H1 (cell line): ENCODE data around the gene AOPEP. TPM values are rescaled to one million over a fixed set of nuclear protein-coding genes. Genes with fewer than 3 reads are reported as not detected.
A peak's percentile ranks its signal among the peaks of the same experiment; 100 is the strongest.

ENCODE experiments used
- CTCF ChIA-PET: fragments of 300-600 bp; sonication (Branson Sonifier 250); formaldehyde crosslinking; loops from one replicate; lab custom pipeline; 2021; ENCODE audit not compliant: partially characterized antibody; lab: Charles Lee
- POLR2A ChIA-PET: fragments of 300-600 bp; sonication (Branson Sonifier 250); formaldehyde crosslinking; loops from one replicate; lab custom pipeline; 2021; ENCODE audit warnings: inconsistent platforms; ENCODE audit not compliant: partially characterized antibody; lab: Charles Lee
- DNase-seq, 2 experiments: peaks; one replicate each; pipeline versions ENCODE4 v3.0.0 to v3.0.0-alpha.2; 2010 to 2022; ENCODE audit warnings: low spot score in 2 of 2, low read depth in 1 of 2, mixed read lengths in 1 of 2
- FAIRE-seq: peaks from 2 replicates; lab custom pipeline; 2011; peaks lifted over from hg19 to GRCh38; lab: Jason Lieb, UNC
- H2AFZ ChIP-seq: 2 replicates; pipeline ENCODE4 v1.8.1; 2012; ENCODE audit warnings: low read length, inconsistent platforms
- H2AK5ac ChIP-seq: 2 replicates; pipeline ENCODE4 v1.6.1; 2013; ENCODE audit warnings: low read depth, low read length
- H2BK120ac ChIP-seq: replicated peaks from 2 replicates; pipeline ENCODE3; 2013; ENCODE audit warnings: low read depth, low read length, inconsistent platforms
- H2BK12ac ChIP-seq: 2 replicates; pipeline ENCODE4 v1.6.1; 2013; ENCODE audit warnings: low read depth, low read length
- H2BK15ac ChIP-seq: 2 replicates; pipeline ENCODE4 v1.6.1; 2013; ENCODE audit warnings: low read length
- H2BK20ac ChIP-seq: 2 replicates; pipeline ENCODE4 v1.6.1; 2013; ENCODE audit warnings: low read length
- H2BK5ac ChIP-seq: 2 replicates; pipeline ENCODE4 v1.6.1; 2013; ENCODE audit warnings: low read depth, low read length
- H3K14ac ChIP-seq: 2 replicates; pipeline ENCODE4 v1.6.1; 2013; ENCODE audit warnings: inconsistent platforms; ENCODE audit not compliant: insufficient read length
- H3K18ac ChIP-seq: 2 replicates; pipeline ENCODE4 v1.6.1; 2013; ENCODE audit warnings: low read length; ENCODE audit errors: extremely low read depth
- H3K23ac ChIP-seq: 2 replicates; pipeline ENCODE4 v1.6.1; 2013; ENCODE audit warnings: inconsistent platforms; ENCODE audit not compliant: insufficient read length
- H3K23me2 ChIP-seq: 2 replicates; pipeline ENCODE4 v1.6.1; 2013; ENCODE audit warnings: low read depth, low read length
- H3K27ac ChIP-seq: 2 replicates; pipeline ENCODE4 v1.6.1; 2011; ENCODE audit warnings: low read depth, low read length, inconsistent platforms
- H3K27me3 ChIP-seq, 4 experiments: replicated peaks in 1 of 4; 1 replicate in 1 of 4; 2 replicates in 3 of 4; pipeline versions ENCODE4 v1.6.1 to v1.8.1; 2011 to 2013; ENCODE audit warnings: low read length in 3 of 4, mild to moderate bottlenecking in 3 of 4, inconsistent platforms in 2 of 4, mixed read lengths in 2 of 4, moderate library complexity in 1 of 4; ENCODE audit not compliant: control insufficient read depth in 3 of 4, insufficient read depth in 3 of 4; ENCODE audit errors: extremely low read depth in 1 of 4
- H3K36me3 ChIP-seq, 4 experiments: 2 replicates each; pipeline versions ENCODE4 v1.6.1 to v1.8.1; 2011 to 2013; ENCODE audit warnings: mild to moderate bottlenecking in 4 of 4, low read length in 3 of 4, moderate library complexity in 2 of 4, control low read depth in 1 of 4, inconsistent platforms in 1 of 4; ENCODE audit not compliant: insufficient read depth in 4 of 4, control insufficient read depth in 2 of 4
- H3K4ac ChIP-seq: replicated peaks from 2 replicates; pipeline ENCODE3; 2013; ENCODE audit warnings: low read length, low read depth, mixed read lengths, inconsistent platforms; ENCODE audit not compliant: insufficient read length
- H3K4me1 ChIP-seq, 4 experiments: replicated peaks in 1 of 4; 1 replicate in 1 of 4; 2 replicates in 3 of 4; pipeline versions ENCODE4 v1.6.1 to v1.8.1; 2011 to 2013; ENCODE audit warnings: low read length in 3 of 4, inconsistent platforms in 2 of 4, mixed read lengths in 1 of 4; ENCODE audit not compliant: insufficient read depth in 4 of 4, control insufficient read depth in 3 of 4
- H3K4me2 ChIP-seq, 2 experiments: 2 replicates each; pipeline versions ENCODE4 v1.6.1 to v1.8.1; 2011 to 2013; ENCODE audit warnings: low read depth in 2 of 2, low read length in 2 of 2, control low read depth in 1 of 2, inconsistent platforms in 1 of 2, mild to moderate bottlenecking in 1 of 2; ENCODE audit not compliant: insufficient read depth in 1 of 2
- H3K4me3 ChIP-seq, 4 experiments: fragments of 200-600, 300-600 bp in 1 of 4; sonication (generic), shearing (Covaris generic), sonication (Bioruptor Twin) in 1 of 4; 2 replicates each; pipeline versions ENCODE4 v1.5.1 to v1.8.1; 2011 to 2016; ENCODE audit warnings: low read length in 4 of 4, low read depth in 3 of 4, control low read depth in 2 of 4, inconsistent platforms in 2 of 4, mild to moderate bottlenecking in 2 of 4, mixed read lengths in 1 of 4, moderate library complexity in 1 of 4; ENCODE audit not compliant: insufficient read depth in 2 of 4; ENCODE audit errors: extremely low read depth in 1 of 4
- H3K56ac ChIP-seq: replicated peaks from 2 replicates; pipeline ENCODE3; 2013; ENCODE audit warnings: low read depth, mild to moderate bottlenecking, mixed read lengths, low read length, inconsistent platforms; ENCODE audit not compliant: insufficient read length
- H3K79me1 ChIP-seq: 2 replicates; pipeline ENCODE4 v1.6.1; 2013; ENCODE audit warnings: low read depth, low read length, control low read depth
- H3K79me2 ChIP-seq, 2 experiments: 2 replicates each; pipeline versions ENCODE4 v1.6.1 to v1.8.1; 2012 to 2013; ENCODE audit warnings: low read length in 2 of 2, mild to moderate bottlenecking in 2 of 2, inconsistent platforms in 1 of 2; ENCODE audit not compliant: insufficient read depth in 2 of 2, control insufficient read depth in 1 of 2
- H3K9ac ChIP-seq, 4 experiments: replicated peaks in 1 of 4; 1 replicate in 1 of 4; 2 replicates in 3 of 4; pipeline versions ENCODE4 v1.6.1 to v1.8.1; 2011 to 2013; ENCODE audit warnings: low read depth in 3 of 4, low read length in 3 of 4, control low read depth in 2 of 4, mild to moderate bottlenecking in 2 of 4, moderate library complexity in 2 of 4, inconsistent platforms in 1 of 4; ENCODE audit errors: extremely low read depth in 1 of 4
- H3K9me3 ChIP-seq, 2 experiments: 2 replicates each; pipeline versions ENCODE4 v1.6.1 to v1.8.1; 2012 to 2013; ENCODE audit warnings: mild to moderate bottlenecking in 2 of 2, moderate library complexity in 2 of 2, control low read depth in 1 of 2, inconsistent platforms in 1 of 2, low read depth in 1 of 2, low read length in 1 of 2, mixed read lengths in 1 of 2; ENCODE audit not compliant: insufficient read depth in 2 of 2
- H4K20me1 ChIP-seq, 2 experiments: replicated peaks in 1 of 2; 2 replicates each; pipeline versions ENCODE3 to v1.8.1; 2011 to 2013; ENCODE audit warnings: inconsistent platforms in 2 of 2, low read length in 2 of 2, mild to moderate bottlenecking in 1 of 2; ENCODE audit not compliant: insufficient read depth in 2 of 2, control insufficient read depth in 1 of 2
- H4K5ac ChIP-seq: 2 replicates; pipeline ENCODE4 v1.6.1; 2013; ENCODE audit warnings: low read length, low read depth, mixed read lengths, inconsistent platforms; ENCODE audit not compliant: insufficient read length
- H4K8ac ChIP-seq: 2 replicates; pipeline ENCODE4 v1.8.0; 2013; ENCODE audit warnings: mild to moderate bottlenecking, moderate library complexity, low read length, inconsistent platforms; ENCODE audit not compliant: insufficient read depth; ENCODE audit errors: extremely low read depth
- H4K91ac ChIP-seq: replicated peaks from 2 replicates; pipeline ENCODE3; 2013; ENCODE audit warnings: low read length, mixed read lengths, inconsistent platforms; ENCODE audit not compliant: insufficient read length
- CBX5 ChIP-seq: fragments of 300-800, 300-1000 bp; sonication (generic); IDR thresholded peaks from 2 replicates; pipeline ENCODE4 v1.7.1; 2016; ENCODE audit warnings: antibody characterized with exemption, low read length, low read depth
- CEBPB ChIP-seq: IDR thresholded peaks from 2 replicates; pipeline ENCODE4 v1.6.1; 2012; ENCODE audit warnings: low read depth, low read length
- CREB1 ChIP-seq: IDR thresholded peaks from 2 replicates; pipeline ENCODE4 v1.6.1; 2012; ENCODE audit warnings: inconsistent platforms
- HDAC6 ChIP-seq: IDR thresholded peaks from one replicate; pipeline ENCODE4 v1.7.1; 2012; ENCODE audit warnings: low read depth, mild to moderate bottlenecking, inconsistent platforms, low read length, moderate library complexity
- KDM1A ChIP-seq: fragments of 200-600, 300-600 bp; sonication (generic); IDR thresholded peaks from 2 replicates; pipeline ENCODE4 v1.7.1; 2016; ENCODE audit warnings: mild to moderate bottlenecking, low read length, borderline replicate concordance
- NANOG ChIP-seq: IDR thresholded peaks from 2 replicates; pipeline ENCODE4 v1.6.1; 2011; ENCODE audit warnings: low read length, low read depth, mild to moderate bottlenecking, inconsistent platforms; ENCODE audit not compliant: insufficient read depth, poor library complexity, severe bottlenecking
- TAF7 ChIP-seq: optimal IDR thresholded peaks from 2 replicates; pipeline ENCODE3; 2011; ENCODE audit warnings: low read depth, mild to moderate bottlenecking, inconsistent platforms, low read length, moderate library complexity, borderline replicate concordance
- WGBS, 2 experiments: shearing (Covaris generic) in 1 of 2; methylation state at CpG; one replicate each; pipeline versions ENCODE4 v1.1.6 to v1.1.7; 2013 to 2015; ENCODE audit warnings: low lambda C conversion rate in 2 of 2, mixed read lengths in 2 of 2, inconsistent platforms in 1 of 2, low coverage in 1 of 2, missing lambda C conversion rate in 1 of 2; ENCODE audit not compliant: insufficient replicate concordance in 2 of 2, insufficient coverage in 1 of 2, insufficient read length in 1 of 2; ENCODE audit errors: extremely low coverage in 1 of 2, missing lambda C conversion rate in 1 of 2; 5-methylcytosine and 5-hydroxymethylcytosine counted together
- polyA plus RNA-seq, 7 experiments: library from polyadenylated mRNA; depleted of rRNA in 3 of 7; stranded (reverse) in 5 of 7; unstranded in 2 of 7; fragments of >200 nt in 5 of 7; fragments of 200-250 nt in 2 of 7; gene quantifications; 1 replicate in 5 of 7; 2 replicates in 1 of 7; 4 replicates in 1 of 7; pipeline versions ENCODE4 v1.2.1 to v1.2.3, GENCODE V29; 2011 to 2013; ENCODE audit warnings: missing spikeins in 2 of 7, mixed read lengths in 2 of 7
- total RNA-seq: library from RNA; stranded (reverse); fragmentation: NEBNext Ultra II Directional; extraction: Animal tissue kit (Norgen Biotek cat#: 25700); gene quantifications from 2 replicates; pipeline ENCODE4 v1.2.1, GENCODE V29; 2021
- TF ChIP-seq, protein P1 (sequence below): IDR thresholded peaks from 2 replicates; pipeline ENCODE4 v1.6.1; 2012; ENCODE audit warnings: inconsistent platforms
- TF ChIP-seq, protein P2 (sequence below): IDR thresholded peaks from 2 replicates; pipeline ENCODE4 v1.6.1; 2012; ENCODE audit warnings: inconsistent platforms

Gene AOPEP
- total and polyA plus RNA-seq, 2 of the 8 experiments (the other 6 are each of a cell fraction or from before 2014, with no cell fraction given) = 6.1 to 14.3 TPM

- POLR2A ChIA-PET = no interaction called here
Observed at GRCh38 chr9:94906713-94907112, 180.2 kb downstream of the AOPEP start.

More at GRCh38 chr9:94906713-94907112, 180.2 kb downstream of the AOPEP start:
- Histone ChIP-seq H2AK5ac (no peak overlapping the region), H3K4ac (no peak overlapping the region), H2BK120ac (no peak overlapping the region), H3K36me3 (no peaks in the 10 kb centered on the region), H4K91ac (no peak overlapping the region), H2BK5ac (0 out of 2 replicates have a peak overlapping the region, but pooled peaks have one; percentile 1), H3K27ac (no peak overlapping the region), H4K20me1 (no peaks in the 10 kb centered on the region), H3K14ac (no peak overlapping the region), H3K4me1 (peaks cover 0 to 9% (median 8%) of the 10 kb centered on the region in 4 experiments; a peak in 6 of 7 replicates), H3K18ac (no peak overlapping the region), H2BK20ac (no peak overlapping the region), H3K9me3 (no peaks in the 10 kb centered on the region), H4K8ac (no peak overlapping the region), H3K79me1 (peaks cover 5% of the 10 kb centered on the region), H2BK15ac (0 out of 2 replicates have a peak overlapping the region, but pooled peaks have one; percentile 48), H3K4me2 (no peak overlapping the region), H3K4me3 (no peak overlapping the region), H4K5ac (no peak overlapping the region), H2BK12ac (no peak overlapping the region; the same call in 1 of the 2 replicates), H3K56ac (no peak overlapping the region), H3K9ac (no peak overlapping the region)
- DNase-seq = peak in 1 of 2 experiments; percentile 13
- 84% methylated on average over 3 of the region's 3 CpGs; no CpG with 5 or more reads in 1 of the 2 experiments for WGBS, 2 experiments
- no peak for FAIRE-seq
- CTCF ChIA-PET = interaction anchor here (1.0 to 1.5 kb wide), 2 partner anchors 11 to 303 kb away, joined by 4 read pairs; no protein-coding TSS in a partner anchor
- TF ChIP-seq HDAC6 (no peak), CBX5 (no peak), CEBPB (no peak), NANOG (no peak), CREB1 (no peak), KDM1A (no peak), TAF7 (no peak)
- TF ChIP-seq, protein P1, sequence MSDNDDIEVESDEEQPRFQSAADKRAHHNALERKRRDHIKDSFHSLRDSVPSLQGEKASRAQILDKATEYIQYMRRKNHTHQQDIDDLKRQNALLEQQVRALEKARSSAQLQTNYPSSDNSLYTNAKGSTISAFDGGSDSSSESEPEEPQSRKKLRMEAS = no peak
- TF ChIP-seq, protein P2, sequence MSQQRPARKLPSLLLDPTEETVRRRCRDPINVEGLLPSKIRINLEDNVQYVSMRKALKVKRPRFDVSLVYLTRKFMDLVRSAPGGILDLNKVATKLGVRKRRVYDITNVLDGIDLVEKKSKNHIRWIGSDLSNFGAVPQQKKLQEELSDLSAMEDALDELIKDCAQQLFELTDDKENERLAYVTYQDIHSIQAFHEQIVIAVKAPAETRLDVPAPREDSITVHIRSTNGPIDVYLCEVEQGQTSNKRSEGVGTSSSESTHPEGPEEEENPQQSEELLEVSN = no peak
- TF ChIP-seq, all 59 proteins: peak for 0
- Histone ChIP-seq H2AFZ (no peak overlapping the region), H3K23ac (no peak overlapping the region), H3K23me2 (no peaks in the 10 kb centered on the region), H3K27me3 (no peaks in the 10 kb centered on the region), H3K79me2 (no peaks in the 10 kb centered on the region)
